T-helper 2 cell treated with Interferon-gamma antibody and Interleukin-4, amounts not matched to agents 5 μg/mL and 100 μg/mL, for 36 hours (primary cell): ENCODE measurements around the gene PPP1R15B.

Experiments
- DNase-seq: peaks from one replicate; pipeline ENCODE4 v3.0.0; 2021; ENCODE audit warnings: low spot score
- H3K27ac Mint-ChIP-seq: one replicate; pipeline ENCODE4 v1.8.0; 2021; ENCODE audit warnings: mild to moderate bottlenecking, mixed read lengths
- H3K27me3 Mint-ChIP-seq: one replicate; pipeline ENCODE4 v1.8.0; 2021; ENCODE audit warnings: low read depth, mixed read lengths
- H3K36me3 Mint-ChIP-seq: one replicate; pipeline ENCODE4 v1.8.0; 2021; ENCODE audit warnings: low read depth, mixed read lengths
- H3K4me1 Mint-ChIP-seq: one replicate; pipeline ENCODE4 v1.8.0; 2021; ENCODE audit warnings: low read depth, mixed read lengths
- H3K4me3 Mint-ChIP-seq: one replicate; pipeline ENCODE4 v1.8.0; 2022; ENCODE audit warnings: mild to moderate bottlenecking, moderate library complexity, mixed read lengths
- H3K9me3 Mint-ChIP-seq: one replicate; pipeline ENCODE4 v1.8.0; 2021; ENCODE audit warnings: mixed read lengths

PPP1R15B gene

DNA sequence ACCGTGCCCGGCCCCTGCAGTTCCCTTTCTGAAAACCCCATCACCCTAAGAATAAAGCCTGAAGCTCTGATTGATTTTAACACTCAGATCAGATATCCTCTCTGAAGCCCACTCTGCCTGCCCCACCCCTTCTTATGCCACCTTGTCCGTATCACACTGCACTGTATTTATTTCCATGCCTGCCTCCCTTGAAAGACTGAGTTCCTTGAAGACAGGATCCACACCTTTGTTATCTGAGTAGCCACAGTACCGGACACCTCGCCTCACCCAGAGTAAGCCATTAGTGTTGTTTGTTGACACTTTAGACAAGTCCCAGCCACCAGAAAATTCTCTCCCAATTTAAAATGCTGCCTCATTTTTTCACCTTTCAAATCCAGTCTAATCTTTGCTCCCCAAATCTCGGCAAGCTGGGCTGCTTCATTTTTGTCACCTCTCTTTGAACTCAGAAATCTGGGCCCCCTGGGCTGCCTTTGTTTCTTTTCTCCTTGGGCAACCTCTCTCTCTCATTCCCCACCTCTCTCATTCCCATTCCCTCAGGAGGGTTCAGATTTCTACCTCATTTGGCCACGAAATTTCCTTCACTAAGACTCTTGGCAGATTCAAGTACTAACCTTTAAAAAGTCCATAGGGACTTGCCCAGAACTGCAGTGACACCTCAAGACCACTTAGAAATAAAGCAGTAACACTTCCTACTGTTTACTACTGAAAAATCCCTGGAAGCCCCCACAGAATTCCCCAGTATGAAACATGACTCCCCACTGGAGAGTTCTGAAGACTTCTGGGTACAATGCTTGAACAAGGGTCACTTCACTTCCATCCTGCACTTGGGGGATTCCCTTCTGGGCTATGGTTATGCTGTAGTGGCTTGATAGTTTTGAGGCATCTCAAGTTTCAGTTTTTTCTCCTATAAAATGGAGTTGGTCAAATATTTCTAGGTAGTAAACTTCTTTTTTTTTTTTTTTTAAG is 8.7 kb upstream of the PPP1R15B start:
- DNase-seq = no peak
- Mint-ChIP-seq H3K36me3 (peaks cover 10% of the 10 kb centered on the region), H3K4me1 (peaks cover 25% of the 10 kb centered on the region), H3K27ac (no peak overlapping the region), H3K27me3 (no peaks in the 10 kb centered on the region), H3K9me3 (no peaks in the 10 kb centered on the region), H3K4me3 (no peak overlapping the region)

DNA sequence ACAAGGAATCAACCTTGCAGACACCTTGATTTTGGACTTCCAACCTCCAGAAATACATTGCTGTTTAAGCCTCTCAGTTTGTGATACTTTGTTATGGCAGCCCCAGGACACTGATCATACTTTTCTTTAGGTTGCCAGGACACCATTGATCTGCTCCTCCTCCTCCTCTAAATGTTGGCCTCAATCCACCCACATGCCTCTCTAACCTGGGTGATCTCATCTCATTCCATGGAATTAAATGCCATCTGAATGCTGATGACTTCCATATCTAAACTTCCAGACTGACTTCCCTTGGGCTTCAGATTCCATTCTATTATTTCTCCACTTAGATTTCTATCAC is 7.4 kb upstream of the PPP1R15B start:
- no peak overlapping the region for H3K27ac Mint-ChIP-seq
- peaks cover 25% of the 10 kb centered on the region for H3K4me1 Mint-ChIP-seq
- H3K27me3 Mint-ChIP-seq = no peaks in the 10 kb centered on the region
- H3K36me3 Mint-ChIP-seq = peaks cover 8% of the 10 kb centered on the region
- DNase-seq = no peak
- H3K9me3 Mint-ChIP-seq = no peaks in the 10 kb centered on the region
- H3K4me3 Mint-ChIP-seq = no peak overlapping the region

DNA sequence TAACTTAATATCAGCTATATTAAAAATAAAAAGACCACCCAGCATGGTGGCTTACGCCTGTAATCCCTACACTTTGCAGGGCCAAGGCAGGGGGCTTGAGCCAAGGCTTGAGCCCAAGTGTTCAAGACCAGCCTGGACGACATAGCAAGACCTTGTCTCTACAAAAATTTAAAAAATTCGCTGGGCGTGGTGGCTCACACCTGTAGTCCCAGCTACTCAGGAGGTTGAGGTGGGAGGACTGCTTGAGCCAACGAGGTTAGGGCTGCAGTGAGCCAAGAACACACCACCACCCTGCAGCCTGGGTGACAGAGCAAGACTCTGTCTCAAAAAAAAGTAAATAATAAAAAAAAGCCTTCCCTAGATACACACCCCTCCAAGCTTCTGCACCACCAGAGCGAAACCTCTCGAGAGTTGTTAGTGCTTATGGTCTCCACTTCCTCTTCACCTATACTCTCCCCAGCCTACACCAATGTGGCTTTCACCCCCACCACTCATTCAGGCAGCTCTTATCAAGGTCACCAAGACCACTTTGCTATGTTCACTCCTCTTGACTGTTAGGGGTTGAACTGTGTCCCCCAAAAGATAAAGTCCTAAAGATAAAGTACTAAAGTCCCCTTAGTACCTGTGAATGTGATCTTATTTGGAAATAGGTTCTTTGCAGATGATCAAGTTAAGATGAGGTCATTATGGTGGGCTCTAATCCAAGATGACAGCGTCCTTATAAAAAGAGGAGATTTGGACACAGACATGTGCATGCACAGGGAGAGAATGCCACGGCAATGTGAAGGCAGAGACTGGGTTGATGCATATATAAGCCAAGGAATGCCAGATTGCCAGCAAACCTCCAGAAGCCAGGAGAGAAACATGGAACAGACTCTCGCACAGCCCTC is 6.8 kb upstream of the PPP1R15B start:
- Mint-ChIP-seq H3K27me3 (no peaks in the 10 kb centered on the region), H3K4me1 (peaks cover 25% of the 10 kb centered on the region), H3K36me3 (peaks cover 8% of the 10 kb centered on the region), H3K27ac (no peak overlapping the region), H3K4me3 (no peak overlapping the region), H3K9me3 (no peaks in the 10 kb centered on the region)
- DNase-seq = no peak

DNA sequence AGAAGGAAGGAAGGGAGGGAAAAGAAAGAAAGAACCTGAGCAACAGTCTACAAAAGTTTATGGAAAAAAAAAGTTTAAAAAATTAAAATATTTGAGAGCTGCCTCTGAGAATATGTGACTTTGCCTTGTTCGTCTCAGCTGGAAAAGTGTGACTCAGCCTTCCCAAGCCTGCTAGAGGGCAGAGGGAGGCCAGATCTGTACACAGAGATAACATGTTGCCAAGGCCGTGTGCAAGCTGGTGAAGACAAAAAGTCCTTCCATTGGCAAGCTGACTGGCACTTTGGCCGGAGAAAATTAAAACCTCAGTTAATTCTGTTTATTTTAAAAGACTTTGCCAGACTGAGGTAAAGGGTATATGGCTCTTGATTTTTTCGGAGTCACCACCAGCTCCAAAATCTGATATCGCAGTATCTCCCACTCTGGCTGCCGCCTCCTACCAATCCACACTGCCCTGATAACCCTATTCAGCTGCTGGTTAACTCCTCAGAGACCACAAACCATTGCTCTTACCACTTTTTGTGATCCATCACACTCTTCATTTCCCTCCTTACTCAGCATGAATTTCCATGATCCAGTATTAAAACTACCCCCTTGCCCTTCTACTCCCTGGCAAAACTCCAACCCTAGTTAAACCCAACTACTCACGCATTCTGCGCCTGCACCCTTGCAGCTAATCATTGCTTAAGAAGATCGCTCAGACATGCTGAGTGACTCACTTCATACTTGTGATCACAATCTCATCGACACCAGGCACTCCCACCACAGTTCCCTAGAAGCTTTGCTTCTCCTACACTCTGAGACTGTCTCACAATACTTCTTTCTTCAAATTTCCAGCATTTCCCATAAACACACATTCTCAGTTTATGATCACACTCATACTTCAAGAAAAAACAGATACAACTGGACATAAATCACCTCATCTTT is 5.7 kb upstream of the PPP1R15B start:
- Mint-ChIP-seq H3K4me3 (peak overlapping the region; percentile 9), H3K4me1 (peaks cover 30% of the 10 kb centered on the region), H3K9me3 (no peaks in the 10 kb centered on the region), H3K36me3 (peaks cover 8% of the 10 kb centered on the region), H3K27ac (peak overlapping the region; percentile 50), H3K27me3 (no peaks in the 10 kb centered on the region)
- DNase-seq = peak; percentile 62

DNA sequence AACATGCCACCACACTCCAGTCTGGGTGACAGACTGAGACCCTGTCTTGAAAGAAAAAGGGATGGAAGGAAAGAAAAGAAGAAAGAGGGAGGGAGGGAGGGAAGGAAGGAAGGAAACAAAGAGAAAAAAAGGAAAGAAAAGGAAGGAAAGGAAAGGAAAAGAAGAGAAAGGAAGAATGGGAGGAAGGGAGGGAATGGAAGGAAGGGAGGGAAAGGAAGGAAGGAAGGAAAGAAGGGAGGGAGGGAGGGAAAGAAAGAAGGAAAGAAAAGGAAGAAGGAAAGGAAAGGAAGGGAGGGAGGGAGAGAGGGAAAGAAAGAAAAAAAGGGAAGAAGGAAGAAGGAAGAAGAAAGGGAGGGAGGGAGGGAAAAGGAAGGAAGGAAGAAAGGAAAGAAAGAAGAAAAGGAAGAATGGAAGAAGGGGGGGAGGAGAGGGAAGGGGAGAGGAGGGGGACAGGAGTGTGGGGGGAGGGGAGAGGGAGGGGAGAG is 5.0 kb upstream of the PPP1R15B start:
- no peak overlapping the region for H3K4me3 Mint-ChIP-seq

DNA sequence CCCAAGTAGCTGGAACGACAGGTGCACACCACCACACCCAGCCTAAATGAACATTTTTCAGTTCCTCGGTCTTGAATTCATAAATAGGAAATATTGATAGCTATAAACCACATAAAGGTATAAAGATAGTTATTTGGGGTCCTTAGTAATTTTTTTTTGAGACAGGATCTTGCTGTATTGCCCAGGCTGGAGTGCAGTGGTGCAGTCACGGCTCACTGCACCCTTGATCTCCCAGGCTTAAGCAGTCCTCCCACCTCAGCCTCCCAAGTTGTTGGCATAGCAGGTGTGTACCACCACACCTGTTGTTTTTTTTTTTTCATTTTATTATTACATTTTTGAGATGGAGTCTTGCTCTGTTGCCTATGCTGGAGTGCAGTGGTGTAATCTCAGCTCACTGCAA is 3.7 kb upstream of the PPP1R15B start:
- peaks cover 13% of the 10 kb centered on the region for H3K36me3 Mint-ChIP-seq
- no peak overlapping the region for H3K27ac Mint-ChIP-seq
- H3K27me3 Mint-ChIP-seq = no peaks in the 10 kb centered on the region
- no peak overlapping the region for H3K4me3 Mint-ChIP-seq
- H3K9me3 Mint-ChIP-seq = no peaks in the 10 kb centered on the region
- peaks cover 30% of the 10 kb centered on the region for H3K4me1 Mint-ChIP-seq
- no peak for DNase-seq

More for the DNA sequence above, 5.0 kb upstream of the PPP1R15B start:
- H3K27ac Mint-ChIP-seq = no peak overlapping the region
- no peaks in the 10 kb centered on the region for H3K27me3 Mint-ChIP-seq
- H3K36me3 Mint-ChIP-seq = peaks cover 8% of the 10 kb centered on the region
- H3K4me1 Mint-ChIP-seq = peaks cover 32% of the 10 kb centered on the region
- H3K9me3 Mint-ChIP-seq = no peaks in the 10 kb centered on the region
- no peak for DNase-seq

DNA sequence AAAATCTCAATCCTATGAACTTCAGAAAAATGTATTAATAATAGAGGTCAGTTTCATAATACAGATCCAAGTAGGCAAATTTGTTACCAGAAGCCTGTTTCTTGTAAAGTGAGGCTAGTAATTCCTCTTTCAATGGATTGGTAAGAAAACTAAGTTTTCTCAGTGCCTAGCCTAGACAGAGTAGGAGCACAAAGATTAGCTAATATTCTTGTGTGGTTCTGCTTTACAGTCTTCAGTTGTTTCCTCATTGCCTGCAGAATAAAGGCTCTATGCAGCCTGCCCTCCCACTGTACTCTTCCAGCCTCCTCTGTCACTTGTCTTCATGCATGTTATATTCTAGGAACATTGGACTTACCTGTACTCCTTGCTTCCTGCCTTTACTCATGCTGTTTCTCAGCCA is 2.4 kb upstream of the PPP1R15B start:
- Mint-ChIP-seq H3K27ac (peak overlapping the region; percentile 13), H3K4me1 (peaks cover 24% of the 10 kb centered on the region), H3K9me3 (no peaks in the 10 kb centered on the region), H3K4me3 (no peak overlapping the region), H3K27me3 (no peaks in the 10 kb centered on the region), H3K36me3 (peaks cover 25% of the 10 kb centered on the region)
- DNase-seq = no peak

DNA sequence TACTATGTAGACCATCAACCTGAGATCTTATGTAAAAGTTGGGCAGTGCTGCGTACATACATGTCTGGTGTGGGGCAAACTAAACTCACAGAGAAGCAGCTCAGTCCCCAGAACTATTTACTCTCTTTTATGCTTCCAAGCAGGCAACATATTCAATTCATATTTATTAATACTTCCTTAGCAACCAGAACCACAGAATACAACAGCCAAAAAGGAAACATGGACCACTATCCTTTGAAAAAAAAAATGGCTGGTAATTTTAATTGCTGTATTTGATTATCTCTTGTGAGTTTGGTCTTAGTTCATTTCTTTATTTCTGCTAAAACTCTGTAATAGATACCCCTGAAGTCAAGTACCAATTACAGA is 1.5 kb upstream of the PPP1R15B start:
- Mint-ChIP-seq H3K36me3 (peaks cover 33% of the 10 kb centered on the region), H3K4me1 (peaks cover 20% of the 10 kb centered on the region), H3K27ac (peak overlapping the region; percentile 83), H3K27me3 (no peaks in the 10 kb centered on the region), H3K9me3 (no peaks in the 10 kb centered on the region), H3K4me3 (peak overlapping the region; percentile 63)
- no peak for DNase-seq

DNA sequence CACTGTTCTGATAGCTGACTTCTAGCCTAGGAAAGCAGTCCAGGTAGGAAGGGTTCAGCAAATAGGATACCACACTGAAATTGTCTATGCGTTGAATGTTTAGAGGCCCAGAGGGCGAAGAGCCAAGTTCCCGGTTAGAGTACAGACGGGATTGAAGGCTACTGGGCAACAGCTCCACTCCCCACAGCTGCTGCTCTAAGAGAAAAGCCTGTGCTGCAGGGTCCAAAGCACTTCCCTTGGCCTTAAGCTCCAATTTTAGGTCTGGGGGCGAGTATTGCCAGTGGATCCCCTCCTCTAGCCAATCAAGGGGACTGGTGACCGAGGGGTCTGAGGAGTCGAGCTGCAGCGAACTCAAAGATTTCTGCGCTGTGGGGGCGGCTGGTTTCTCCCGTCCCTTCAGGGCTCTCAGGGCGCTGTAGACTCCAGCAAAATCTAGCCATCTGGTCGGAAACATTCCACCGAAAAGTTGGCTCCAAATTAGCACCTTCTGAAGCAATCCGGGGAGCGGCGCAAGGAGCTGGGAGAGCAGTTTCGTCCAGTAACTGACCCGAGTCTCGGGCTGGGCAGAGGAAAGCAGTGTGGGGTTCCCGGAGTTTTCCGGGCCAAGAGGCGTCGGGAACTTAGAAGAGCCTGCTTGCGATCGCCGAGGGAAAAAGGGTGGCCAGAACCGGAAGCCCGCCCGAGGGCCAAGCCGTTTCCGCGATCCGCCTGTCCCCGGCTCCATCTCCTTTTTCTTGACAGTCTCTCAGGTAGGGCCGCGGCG is 748 bp downstream of the PPP1R15B start:
- DNase-seq = peak; percentile 23
- Mint-ChIP-seq H3K27ac (peak overlapping the region; percentile 100), H3K4me3 (peak overlapping the region; percentile 99), H3K36me3 (peaks cover 45% of the 10 kb centered on the region), H3K4me1 (peaks cover 15% of the 10 kb centered on the region), H3K9me3 (no peaks in the 10 kb centered on the region), H3K27me3 (no peaks in the 10 kb centered on the region)

DNA sequence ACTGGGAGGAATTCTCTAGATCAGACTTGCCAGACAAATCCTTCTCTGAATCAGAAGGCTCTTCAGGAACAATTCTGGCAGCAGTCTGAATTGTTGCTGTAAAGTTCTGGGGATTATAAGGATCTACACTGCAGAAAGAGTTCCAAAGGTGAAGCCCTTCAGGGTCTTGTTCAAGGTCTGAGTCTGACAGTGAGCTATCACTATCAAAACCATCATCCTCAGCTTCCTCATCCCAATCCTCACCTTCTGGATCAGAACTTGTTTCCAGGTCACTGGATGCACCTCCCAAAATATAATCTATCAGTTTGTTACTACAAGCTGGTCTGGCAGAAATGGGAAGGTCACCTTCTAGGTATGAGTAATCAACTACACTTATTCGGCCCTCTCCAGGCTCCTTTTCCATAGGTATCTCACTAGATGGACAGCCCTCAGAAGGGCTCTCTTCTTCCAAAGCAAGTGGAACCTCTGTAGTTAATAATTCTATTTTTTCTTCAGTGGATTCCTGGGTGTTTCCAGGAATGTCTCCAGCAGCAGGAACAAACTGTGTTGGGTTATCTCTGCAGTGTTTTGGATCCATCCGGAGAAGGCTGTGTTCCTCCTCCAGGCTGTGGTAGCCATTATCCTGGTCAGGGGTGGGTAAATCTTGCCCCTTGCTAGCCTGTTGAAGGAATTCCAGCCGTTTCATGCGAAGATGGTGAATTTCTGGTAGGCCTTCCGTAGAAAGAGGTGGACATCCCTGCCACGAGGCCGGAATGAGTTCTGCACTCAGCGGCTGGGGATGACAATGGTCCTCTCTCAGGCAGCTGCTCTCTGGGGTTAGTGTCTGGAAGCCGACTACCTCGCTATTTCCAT is 1.6 kb downstream of the PPP1R15B start:
- peak overlapping the region; percentile 99 for H3K4me3 Mint-ChIP-seq
- H3K27ac Mint-ChIP-seq = peak overlapping the region; percentile 100
- no peak for DNase-seq
- H3K4me1 Mint-ChIP-seq = peaks cover 18% of the 10 kb centered on the region
- peaks cover 50% of the 10 kb centered on the region for H3K36me3 Mint-ChIP-seq
- no peaks in the 10 kb centered on the region for H3K9me3 Mint-ChIP-seq
- no peaks in the 10 kb centered on the region for H3K27me3 Mint-ChIP-seq

DNA sequence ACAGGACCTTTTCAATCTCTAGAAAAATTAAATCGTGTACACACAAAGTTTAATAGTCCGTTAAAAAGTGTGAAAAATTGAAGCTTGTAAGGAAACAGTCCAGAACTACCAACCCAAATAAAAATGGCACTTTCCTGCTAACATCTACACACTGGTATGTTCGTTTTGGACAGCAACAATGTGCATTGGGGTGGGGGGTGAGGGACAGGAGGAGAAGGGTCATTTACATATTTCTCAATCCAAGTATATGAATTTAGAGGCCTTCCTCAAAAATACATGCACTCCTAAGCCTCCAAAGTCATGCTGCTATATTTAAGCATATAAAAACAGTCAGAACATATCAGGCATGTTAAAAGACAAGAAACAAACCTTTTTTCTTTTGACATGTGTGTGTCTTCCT is 2.5 kb downstream of the PPP1R15B start:
- H3K27me3 Mint-ChIP-seq = no peaks in the 10 kb centered on the region
- no peaks in the 10 kb centered on the region for H3K9me3 Mint-ChIP-seq
- H3K4me1 Mint-ChIP-seq = peaks cover 20% of the 10 kb centered on the region
- DNase-seq = no peak
- H3K36me3 Mint-ChIP-seq = peaks cover 59% of the 10 kb centered on the region
- H3K4me3 Mint-ChIP-seq = peak overlapping the region; percentile 99
- H3K27ac Mint-ChIP-seq = peak overlapping the region; percentile 23

DNA sequence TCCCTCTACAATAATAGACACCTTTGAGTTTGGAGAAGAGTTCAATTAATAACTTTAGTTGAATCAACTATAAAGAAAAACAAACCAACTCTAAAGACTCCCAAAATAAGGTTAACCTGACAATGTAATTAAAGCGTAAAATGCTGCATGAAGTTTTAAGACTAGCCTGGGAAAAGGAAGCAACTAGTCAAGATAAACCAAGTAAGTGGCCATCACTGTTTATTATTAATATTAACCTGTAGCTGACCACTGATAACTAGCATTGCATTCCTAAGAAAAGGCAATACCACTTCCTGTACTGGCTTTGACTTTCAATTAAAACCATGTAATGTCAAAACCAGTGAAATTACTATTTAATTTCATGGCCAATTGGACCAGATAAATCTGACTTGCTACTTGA is 3.0 kb downstream of the PPP1R15B start:
- peak overlapping the region; percentile 99 for H3K4me3 Mint-ChIP-seq
- peak overlapping the region; percentile 47 for H3K27ac Mint-ChIP-seq
- H3K4me1 Mint-ChIP-seq = peaks cover 23% of the 10 kb centered on the region
- H3K9me3 Mint-ChIP-seq = no peaks in the 10 kb centered on the region
- H3K36me3 Mint-ChIP-seq = peaks cover 64% of the 10 kb centered on the region
- DNase-seq = no peak
- no peaks in the 10 kb centered on the region for H3K27me3 Mint-ChIP-seq
